HTERT RPE-1 (cell line): ENCODE data around the gene RAB6B.

Experiments
- in situ Hi-C: fragments of 300-500 bp; cut with MboI; formaldehyde crosslinking; loops from 4 replicates; pipeline ENCODE4 v1.14.3; 2020; ENCODE audit warnings: low sequenced_read_pairs

Gene RAB6B

GRCh38 chr3:133777807-133778568 lies 117.7 kb downstream of the RAB6B start:
- in situ Hi-C loops = no loop called here

DNA sequence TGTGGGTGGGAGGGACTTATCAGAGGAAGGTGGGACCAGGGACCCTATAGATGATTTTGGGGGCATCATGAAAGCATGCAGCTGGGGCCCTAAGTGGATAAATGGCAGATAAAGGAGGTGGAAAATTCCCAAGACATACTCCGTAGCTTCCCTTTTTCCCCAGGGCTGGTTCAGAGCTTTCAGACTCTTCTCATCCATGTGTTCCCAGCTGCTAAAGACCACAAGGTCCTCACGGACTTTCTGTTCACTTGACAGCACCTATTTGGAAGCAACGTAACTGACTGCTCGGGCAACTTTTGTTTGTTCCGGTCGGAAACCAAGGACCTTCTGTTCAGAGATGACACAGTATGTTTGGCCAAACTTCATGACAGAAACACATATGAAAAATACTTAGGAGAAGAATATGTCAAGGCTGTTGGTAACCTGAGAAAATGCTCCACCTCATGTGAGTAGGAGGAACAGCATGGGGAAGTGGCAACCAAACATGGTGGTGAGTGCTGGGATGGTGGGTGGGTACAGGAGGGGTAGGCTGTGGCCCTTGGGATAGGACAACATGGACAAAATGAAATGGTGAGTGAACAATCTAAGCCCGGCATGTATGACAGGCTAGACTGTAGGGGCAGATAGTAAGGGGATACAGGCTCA lies 118.8 kb downstream of the RAB6B start:
- in situ Hi-C loops = no loop called here

GRCh38 chr3:133775835-133776234 lies 119.8 kb downstream of the RAB6B start:
- in situ Hi-C loops = no loop called here

GRCh38 chr3:133775309-133775708 lies 120.4 kb downstream of the RAB6B start:
- in situ Hi-C loops = no loop called here
